Osteoblast (primary cell): Measurements from ENCODE around the gene DDX49. TPM values are rescaled to one million over a fixed set of nuclear protein-coding genes. Genes with fewer than 3 reads are reported as not detected.

Source experiments
- DNase-seq: peaks from one replicate; pipeline ENCODE4 v3.0.0; 2011; ENCODE audit warnings: low spot score, mixed read lengths; ENCODE audit not compliant: insufficient read length; ENCODE audit errors: missing footprints
- H2AFZ ChIP-seq: 2 replicates; pipeline ENCODE4 v1.6.0; 2011; ENCODE audit warnings: mild to moderate bottlenecking, low read length
- H3K27ac ChIP-seq: 2 replicates; pipeline ENCODE4 v1.5.1; 2011; ENCODE audit warnings: mild to moderate bottlenecking, low read depth, low read length, moderate library complexity
- H3K27me3 ChIP-seq: 2 replicates; pipeline ENCODE4 v1.6.0; 2012; ENCODE audit warnings: mild to moderate bottlenecking, control low read depth, inconsistent platforms, low read length, moderate library complexity; ENCODE audit not compliant: insufficient read depth
- H3K36me3 ChIP-seq: 2 replicates; pipeline ENCODE4 v1.5.1; 2011; ENCODE audit warnings: mild to moderate bottlenecking, low read length, control low read depth, moderate library complexity; ENCODE audit not compliant: insufficient read depth
- H3K4me1 ChIP-seq: 2 replicates; pipeline ENCODE4 v1.5.1; 2011; ENCODE audit warnings: mild to moderate bottlenecking, low read length, control low read depth, moderate library complexity; ENCODE audit not compliant: insufficient read depth
- H3K4me2 ChIP-seq: 2 replicates; pipeline ENCODE4 v1.6.0; 2011; ENCODE audit warnings: mild to moderate bottlenecking, low read length; ENCODE audit not compliant: insufficient read depth
- H3K4me3 ChIP-seq: fragments of 200-600 bp; sonication (generic); 3 replicates; pipeline ENCODE4 v1.5.1; 2012; ENCODE audit warnings: mild to moderate bottlenecking, low read length, inconsistent platforms; ENCODE audit not compliant: insufficient read depth
- H3K79me2 ChIP-seq: 2 replicates; pipeline ENCODE4 v1.6.0; 2012; ENCODE audit warnings: mild to moderate bottlenecking, low read length, control low read depth, inconsistent platforms; ENCODE audit not compliant: insufficient read depth
- H3K9me3 ChIP-seq: 2 replicates; pipeline ENCODE4 v1.5.1; 2011; ENCODE audit warnings: low read depth, low read length, control low read depth
- H4K20me1 ChIP-seq: 2 replicates; pipeline ENCODE4 v1.6.0; 2012; ENCODE audit warnings: mild to moderate bottlenecking, low read length, control low read depth; ENCODE audit not compliant: insufficient read depth
- CTCF ChIP-seq: IDR thresholded peaks from 2 replicates; pipeline ENCODE4 v1.5.1; 2011; ENCODE audit warnings: mild to moderate bottlenecking, low read depth, low read length, moderate library complexity; ENCODE audit errors: extremely low read depth
- total RNA-seq: library from RNA; depleted of rRNA; stranded (reverse); fragments of >200 nt; gene quantifications from 2 replicates; pipeline ENCODE4 v1.2.3, GENCODE V29; 2012

Gene DDX49
- total RNA-seq, 1 donor, result 46.7 TPM

- no peaks in the 10 kb centered on the region for H3K9me3 ChIP-seq
- no peak overlapping the region for H3K27ac ChIP-seq
- H4K20me1 ChIP-seq, result peaks cover 24% of the 10 kb centered on the region
- peaks cover 3% of the 10 kb centered on the region for H3K79me2 ChIP-seq
- no peak overlapping the region for H2AFZ ChIP-seq
- H3K27me3 ChIP-seq, result no peaks in the 10 kb centered on the region
- H3K36me3 ChIP-seq, result peaks cover 68% of the 10 kb centered on the region
- no peaks in the 10 kb centered on the region for H3K4me1 ChIP-seq
- TF ChIP-seq CTCF, result no peak
- H3K4me3 ChIP-seq, result no peak overlapping the region
- no peak overlapping the region for H3K4me2 ChIP-seq
- DNase-seq, result peak; percentile 58
These were observed 9.8 kb downstream of the DDX49 start for GRCh38 chr19:18929311-18929710.

GRCh38 chr19:18931316-18932162 is 12.0 kb downstream of the DDX49 start:
- Histone ChIP-seq H4K20me1 (peaks cover 17% of the 10 kb centered on the region), H3K27ac (no peak overlapping the region), H3K36me3 (peaks cover 63% of the 10 kb centered on the region)

GRCh38 chr19:18932216-18932841 is 12.8 kb downstream of the DDX49 start:
- no peak overlapping the region for H3K4me3 ChIP-seq
- peaks cover 60% of the 10 kb centered on the region for H3K36me3 ChIP-seq
- TF ChIP-seq CTCF, result no peak
- no peaks in the 10 kb centered on the region for H3K4me1 ChIP-seq
- no peak overlapping the region for H3K27ac ChIP-seq
- H4K20me1 ChIP-seq, result peaks cover 15% of the 10 kb centered on the region
- peaks cover 3% of the 10 kb centered on the region for H3K79me2 ChIP-seq
- DNase-seq, result peak; percentile 98
- no peak overlapping the region for H3K4me2 ChIP-seq
- no peaks in the 10 kb centered on the region for H3K27me3 ChIP-seq
- no peaks in the 10 kb centered on the region for H3K9me3 ChIP-seq
- H2AFZ ChIP-seq, result no peak overlapping the region

More at GRCh38 chr19:18931316-18932162, 12.0 kb downstream of the DDX49 start:
- Histone ChIP-seq H3K79me2 (peaks cover 3% of the 10 kb centered on the region), H3K4me3 (no peak overlapping the region), H3K9me3 (no peaks in the 10 kb centered on the region), H3K27me3 (no peaks in the 10 kb centered on the region), H3K4me1 (no peaks in the 10 kb centered on the region), H2AFZ (no peak overlapping the region), H3K4me2 (no peak overlapping the region)
- TF ChIP-seq CTCF, result no peak
- DNase-seq, result peak; percentile 73

GRCh38 chr19:18933297-18933696 is 13.8 kb downstream of the DDX49 start:
- no peak overlapping the region for H3K27ac ChIP-seq
- no peaks in the 10 kb centered on the region for H3K27me3 ChIP-seq
- peaks cover 59% of the 10 kb centered on the region for H3K36me3 ChIP-seq
- H3K9me3 ChIP-seq, result no peaks in the 10 kb centered on the region
- H3K4me3 ChIP-seq, result no peak overlapping the region
- H3K4me2 ChIP-seq, result no peak overlapping the region
- DNase-seq, result peak; percentile 18
- no peak for TF ChIP-seq CTCF
- H3K79me2 ChIP-seq, result peaks cover 9% of the 10 kb centered on the region
- no peak overlapping the region for H2AFZ ChIP-seq
- H4K20me1 ChIP-seq, result peaks cover 18% of the 10 kb centered on the region
- H3K4me1 ChIP-seq, result no peaks in the 10 kb centered on the region
